Heart left ventricle (tissue), 16 donors: ENCODE measurements around the gene SLC10A6. TPM values are rescaled to one million over a fixed set of nuclear protein-coding genes. Genes with fewer than 3 reads are reported as not detected.

Experiments used
- ATAC-seq, 4 donors: fragments of 200-7000 bp; cut with Tn5 transposase; one replicate each; pipeline ENCODE4 v1.9.1; 2020 to 2022; ENCODE audit warnings: moderate library complexity in 4 of 4, mild to moderate bottlenecking in 3 of 4, moderate number of reproducible peaks in 1 of 4
- DNase-seq, 5 donors: peaks; one replicate each; pipeline ENCODE4 v3.0.0-alpha.2; 2020
- H3K27ac ChIP-seq, 12 donors: fragments of 200-600 bp; sonication (generic) in 4 of 12; one replicate each; pipeline versions ENCODE4 v1.5.0 to v1.8.0; 2016 to 2022; ENCODE audit warnings: mild to moderate bottlenecking in 2 of 12
- H3K27me3 ChIP-seq, 9 donors: fragments of 200-600 bp; sonication (generic) in 2 of 9; one replicate each; pipeline versions ENCODE4 v1.5.1 to v1.8.0; 2016 to 2022; ENCODE audit warnings: mild to moderate bottlenecking in 3 of 9
- H3K36me3 ChIP-seq, 9 donors: fragments of 200-600 bp; sonication (generic) in 2 of 9; one replicate each; pipeline versions ENCODE4 v1.5.0 to v1.8.0; 2018 to 2022; ENCODE audit warnings: mild to moderate bottlenecking in 2 of 9
- H3K4me1 ChIP-seq, 12 donors: fragments of 200-600 bp; sonication (generic) in 4 of 12; one replicate each; pipeline versions ENCODE4 v1.5.0 to v1.8.0; 2016 to 2022; ENCODE audit warnings: mild to moderate bottlenecking in 3 of 12
- H3K4me3 ChIP-seq, 12 donors: fragments of 200-600 bp; sonication (generic) in 4 of 12; one replicate each; pipeline versions ENCODE4 v1.5.0 to v1.8.0; 2017 to 2022; ENCODE audit warnings: mild to moderate bottlenecking in 9 of 12, moderate library complexity in 4 of 12
- H3K9me3 ChIP-seq, 12 donors: fragments of 200-600 bp; sonication (generic) in 4 of 12; one replicate each; pipeline versions ENCODE4 v1.5.0 to v1.8.0; 2016 to 2022; ENCODE audit warnings: mild to moderate bottlenecking in 1 of 12
- POLR2A ChIP-seq, 2 donors: fragments of 450-650 bp; IDR thresholded peaks; one replicate each; pipeline ENCODE4 v1.6.1; 2017; ENCODE audit warnings: antibody characterized with exemption in 2 of 2, mild to moderate bottlenecking in 2 of 2, moderate library complexity in 2 of 2
- WGBS, 4 donors: extraction: QIAGEN DNeasy Blood & Tissue Kit in 2 of 4; methylation state at CpG; one replicate each; pipeline versions ENCODE4 v1.1.5 to v1.1.7; 2013 to 2018; 5-methylcytosine and 5-hydroxymethylcytosine counted together
- intact Hi-C, 10 donors: fragments of 100-400 bp; cut with DNase I; formaldehyde crosslinking; loops; one replicate each; pipeline versions ENCODE4 v1.11.1 to v1.14.2; 2022
- polyA plus RNA-seq, 2 donors: library from polyadenylated mRNA; stranded (reverse); fragments of 200-250 nt; gene quantifications; one replicate each; pipeline ENCODE4 v1.2.3, GENCODE V29; 2013
- total RNA-seq, 9 donors: library from RNA; depleted of rRNA in 2 of 9; stranded (reverse); fragments of >200 nt in 2 of 9; fragmentation: NEBNext Ultra II Directional in 3 of 9; extraction: Animal tissue kit (Norgen Biotek cat#: 25700) in 3 of 9; gene quantifications; one replicate each; pipeline versions ENCODE4 v1.1.0 to v1.2.4, GENCODE V29; 2016 to 2023
- TF ChIP-seq, protein P1 (sequence below), 12 donors: fragments of 200-600 bp; sonication (generic) in 4 of 12; IDR thresholded peaks; one replicate each; pipeline versions ENCODE4 v1.5.0 to v1.8.0; 2018 to 2022; ENCODE audit warnings: antibody characterized with exemption in 12 of 12, mild to moderate bottlenecking in 5 of 12
- donor health status: ischemic (EF 13 %, LVEDD 7.1; RV severe dilation, severe dysfunction).
- donor health status: healthy with polysubstance abuse.
- donor health status: DM: no; HTN: yes; CAD: no.
- donor health status: DM: no; HTN: no; CAD: no.
- donor health status: ischemic (EF 25% LVEDD 6.9; RV normal size, moderate dysfunction).
- donor health status: ischemic (EF 25% LVEDD 5.7; RV mildly dilated, moderate dysfunction).
- donor health status: healthy.
- donor health status: DM: yes; HTN: yes; CAD: no.
- donor health status: ischemic (EF 35%, LVEDD 5.7; RV mildly dilated, moderate dysfunction).
- donor health status: nonischemic (EF 11% LVEDD 7.7; RV severe dilation, severe dysfunction).
- donor health status: DM: yes; HTN: yes; CAD: no.
- donor health status: PGD.
- donor health status: ischemic (EF 29% LVEDD 5.4; RV normal size, mild dysfunction).
- donor health status: nonischemic (EF 23%, LVEDD 6.1; RV moderate dilation, normal function).

The SLC10A6 gene
- total and polyA plus RNA-seq, 11 donors, result 0.30 to 2.0 (median 0.53) TPM; not detected in 1

DNA sequence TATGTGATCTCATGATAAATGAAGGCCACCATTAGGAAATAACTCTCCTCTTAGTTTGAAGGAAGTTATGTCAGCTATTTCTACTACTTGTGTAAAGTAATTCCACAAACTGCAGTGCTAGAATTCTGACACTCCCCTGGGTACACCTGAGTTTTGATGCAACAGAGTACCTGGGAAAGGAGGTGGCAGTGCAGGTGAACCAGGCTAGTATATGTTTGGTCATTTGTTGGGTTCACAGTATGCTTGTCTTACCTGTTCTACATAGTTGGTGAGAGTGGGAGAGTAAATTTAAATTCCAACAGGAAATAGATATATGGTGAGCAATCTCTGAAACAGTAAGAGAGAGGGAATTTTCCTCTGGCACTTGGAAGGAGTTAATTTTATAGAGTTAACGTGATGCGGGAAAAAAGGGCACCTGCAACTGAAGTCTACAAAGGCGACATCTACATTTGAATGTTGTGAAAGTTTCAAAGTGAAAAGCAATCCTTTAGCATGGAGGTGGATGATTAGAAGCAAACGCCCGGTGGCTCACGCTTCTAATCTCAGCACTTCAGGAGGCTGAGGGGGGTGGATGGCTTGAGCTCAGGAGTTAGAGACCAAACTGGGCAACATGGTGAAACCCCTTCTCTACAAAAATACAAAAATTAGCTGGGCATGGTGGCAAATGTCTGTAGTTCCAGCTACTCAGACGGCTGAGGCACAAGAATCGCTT is 8.3 kb upstream of the SLC10A6 start:
- no peak for TF ChIP-seq POLR2A (IDR thresholded peaks at IDR 0.05)
- TF ChIP-seq, protein P1, sequence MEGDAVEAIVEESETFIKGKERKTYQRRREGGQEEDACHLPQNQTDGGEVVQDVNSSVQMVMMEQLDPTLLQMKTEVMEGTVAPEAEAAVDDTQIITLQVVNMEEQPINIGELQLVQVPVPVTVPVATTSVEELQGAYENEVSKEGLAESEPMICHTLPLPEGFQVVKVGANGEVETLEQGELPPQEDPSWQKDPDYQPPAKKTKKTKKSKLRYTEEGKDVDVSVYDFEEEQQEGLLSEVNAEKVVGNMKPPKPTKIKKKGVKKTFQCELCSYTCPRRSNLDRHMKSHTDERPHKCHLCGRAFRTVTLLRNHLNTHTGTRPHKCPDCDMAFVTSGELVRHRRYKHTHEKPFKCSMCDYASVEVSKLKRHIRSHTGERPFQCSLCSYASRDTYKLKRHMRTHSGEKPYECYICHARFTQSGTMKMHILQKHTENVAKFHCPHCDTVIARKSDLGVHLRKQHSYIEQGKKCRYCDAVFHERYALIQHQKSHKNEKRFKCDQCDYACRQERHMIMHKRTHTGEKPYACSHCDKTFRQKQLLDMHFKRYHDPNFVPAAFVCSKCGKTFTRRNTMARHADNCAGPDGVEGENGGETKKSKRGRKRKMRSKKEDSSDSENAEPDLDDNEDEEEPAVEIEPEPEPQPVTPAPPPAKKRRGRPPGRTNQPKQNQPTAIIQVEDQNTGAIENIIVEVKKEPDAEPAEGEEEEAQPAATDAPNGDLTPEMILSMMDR (IDR thresholded peaks at IDR 0.05), result no peak
- no peaks in the 10 kb centered on the region for H3K27me3 ChIP-seq
- H3K4me1 ChIP-seq, result peaks cover 0 to 11% (median 0%) of the 10 kb centered on the region in 12 donors
- ATAC-seq, result no peak
- no peak for DNase-seq
- WGBS, 4 donors, result 88 to 90% (median 90%) methylated on average over 8 of the region's 8 CpGs
- no peak overlapping the region for H3K4me3 ChIP-seq
- no peak overlapping the region for H3K27ac ChIP-seq
- intact Hi-C loops, result no loop called here
- H3K9me3 ChIP-seq, result no peaks in the 10 kb centered on the region
- H3K36me3 ChIP-seq, result no peaks in the 10 kb centered on the region

DNA sequence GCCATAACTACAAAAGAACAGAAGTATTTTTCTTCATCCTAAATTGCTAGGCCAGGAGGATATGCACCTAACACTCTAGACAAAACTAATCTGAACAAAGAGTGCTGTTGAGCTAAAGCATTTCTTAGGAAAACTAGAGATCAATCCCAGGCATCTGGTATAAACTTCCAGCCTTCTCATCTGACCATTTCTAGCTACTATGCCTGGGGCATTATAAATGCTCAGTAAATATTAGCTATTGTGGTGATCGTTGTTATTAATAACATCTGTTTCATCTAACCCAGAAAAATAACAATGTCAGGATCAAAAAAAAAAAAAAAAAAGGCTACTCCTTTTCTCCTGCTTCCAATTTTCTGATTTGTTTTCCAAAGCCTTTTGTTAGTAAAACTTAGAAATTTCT is 7.7 kb upstream of the SLC10A6 start:
- Histone ChIP-seq H3K27ac (no peak overlapping the region), H3K4me1 (peaks cover 0 to 11% (median 0%) of the 10 kb centered on the region in 12 donors), H3K9me3 (no peaks in the 10 kb centered on the region), H3K4me3 (no peak overlapping the region), H3K27me3 (no peaks in the 10 kb centered on the region), H3K36me3 (no peaks in the 10 kb centered on the region)
- TF ChIP-seq, protein P1 (IDR thresholded peaks at IDR 0.05), result no peak
- TF ChIP-seq POLR2A (IDR thresholded peaks at IDR 0.05), result no peak
- ATAC-seq, result no peak
- DNase-seq, result no peak
- 56 to 83% (median 72%) methylated on average over 1 of the region's 1 CpG for WGBS, 4 donors
- intact Hi-C loops, result no loop called here

DNA sequence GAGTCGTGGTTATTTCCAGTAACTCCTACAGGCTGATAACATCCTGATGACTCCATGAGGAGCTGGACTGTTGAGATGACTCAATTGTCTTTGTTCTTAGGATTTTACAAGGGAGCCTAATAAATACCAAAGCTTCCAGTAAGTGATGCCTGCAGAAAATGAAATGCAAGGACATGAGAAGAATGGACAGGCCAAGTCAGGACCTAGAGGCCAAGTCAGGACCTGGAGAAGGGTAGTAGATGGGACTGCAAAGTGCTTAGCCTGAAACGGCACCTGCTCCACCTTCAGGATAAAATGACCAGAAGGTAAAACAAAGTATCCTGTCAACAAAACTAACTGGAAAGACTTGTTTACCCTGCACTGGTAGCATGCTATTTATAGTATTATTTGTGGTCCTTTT is 6.4 kb upstream of the SLC10A6 start:
- Histone ChIP-seq H3K4me3 (no peak overlapping the region), H3K36me3 (no peaks in the 10 kb centered on the region), H3K4me1 (peaks cover 0 to 11% (median 0%) of the 10 kb centered on the region in 12 donors), H3K9me3 (no peaks in the 10 kb centered on the region), H3K27me3 (no peaks in the 10 kb centered on the region), H3K27ac (no peak overlapping the region)
- intact Hi-C loops, result no loop called here
- TF ChIP-seq, protein P1 (IDR thresholded peaks at IDR 0.05), result no peak
- no peak for TF ChIP-seq POLR2A (IDR thresholded peaks at IDR 0.05)
- 61 to 72% (median 65%) methylated on average over 2 of the region's 2 CpGs for WGBS, 4 donors
- DNase-seq (no peak), ATAC-seq (no peak)

DNA sequence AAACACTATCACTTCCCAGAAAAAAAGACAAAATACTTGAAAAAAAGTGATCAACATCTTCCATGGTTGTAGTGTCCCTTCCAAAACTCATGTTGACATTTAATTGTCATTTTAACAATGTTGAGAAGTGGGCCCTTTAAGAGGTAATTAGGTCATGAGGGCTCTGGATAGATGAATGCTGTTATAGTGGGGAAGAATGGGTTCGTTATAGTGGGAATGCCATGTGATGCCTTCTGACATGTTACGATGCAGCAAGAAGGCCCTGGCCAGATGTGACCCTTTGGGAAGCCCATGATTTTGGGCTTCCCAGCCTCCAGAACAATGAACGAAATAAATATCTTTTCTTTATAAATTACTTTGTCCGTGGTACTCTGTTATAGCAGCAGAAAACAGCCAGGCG is 4.0 kb upstream of the SLC10A6 start:
- Histone ChIP-seq H3K27ac (no peak overlapping the region), H3K4me1 (peaks cover 0 to 24% (median 13%) of the 10 kb centered on the region in 12 donors), H3K9me3 (no peaks in the 10 kb centered on the region), H3K27me3 (no peaks in the 10 kb centered on the region), H3K36me3 (no peaks in the 10 kb centered on the region), H3K4me3 (no peak overlapping the region)
- ATAC-seq (no peak), DNase-seq (no peak)
- 76 to 96% (median 92%) methylated on average over 5 of the region's 5 CpGs for WGBS, 4 donors
- intact Hi-C loops, result no loop called here
- TF ChIP-seq, protein P1 (IDR thresholded peaks at IDR 0.05), result no peak
- TF ChIP-seq POLR2A (IDR thresholded peaks at IDR 0.05), result no peak
